ENCODE data around the gene ZNF599. TPM values are rescaled to one million over a fixed set of nuclear protein-coding genes. Genes with fewer than 3 reads are reported as not detected.
"Not testable (repeated sequence)": the region's sequence is repeated elsewhere in the genome, so short reads cannot be mapped to it uniquely, and the experiment has no call there.

The ZNF599 gene
- total and polyA plus RNA-seq, 11 donors, result 2.8 to 5.6 (median 3.3) TPM

GRCh38 chr19:34806976-34807860 is 34.2 kb upstream of the ZNF599 start:
- no peaks in the 10 kb centered on the region for H3K4me1 ChIP-seq
- no peak for TF ChIP-seq CTCF (IDR thresholded peaks at IDR 0.05)
- TF ChIP-seq POLR2A (IDR thresholded peaks at IDR 0.05), result no peak
- intact Hi-C loops (cut with DNase I), result no loop called here
- H3K36me3 ChIP-seq, result no peaks in the 10 kb centered on the region
- no peak overlapping the region for H3K27ac ChIP-seq
- peaks cover 0 to 14% (median 6%) of the 10 kb centered on the region in 12 donors for H3K9me3 ChIP-seq
- DNase-seq (no peak), ATAC-seq (no peak)
- 91 to 96% (median 93%) methylated on average over 13 to 15 of the region's 15 CpGs for WGBS, 4 donors
- H3K27me3 ChIP-seq, result peaks cover 0 to 7% (median 0%) of the 10 kb centered on the region in 9 donors
- H3K4me3 ChIP-seq, result no peak overlapping the region

- ATAC-seq (no peak), DNase-seq (no peak)
- peaks cover 0 to 17% (median 5%) of the 10 kb centered on the region in 12 donors for H3K9me3 ChIP-seq
- intact Hi-C loops (cut with DNase I), result no loop called here
- no peak overlapping the region for H3K27ac ChIP-seq
- H3K27me3 ChIP-seq, result peaks cover 0 to 7% (median 0%) of the 10 kb centered on the region in 9 donors
- no peak overlapping the region for H3K4me3 ChIP-seq
- 86 to 91% (median 89%) methylated on average over 4 of the region's 4 CpGs for WGBS, 4 donors
- TF ChIP-seq POLR2A (IDR thresholded peaks at IDR 0.05) (no peak), CTCF (IDR thresholded peaks at IDR 0.05) (no peak)
- no peaks in the 10 kb centered on the region for H3K4me1 ChIP-seq
- H3K36me3 ChIP-seq, result no peaks in the 10 kb centered on the region
These were observed 31.1 kb upstream of the ZNF599 start for GRCh38 chr19:34804115-34804514.

GRCh38 chr19:34796953-34797352 is 23.9 kb upstream of the ZNF599 start:
- intact Hi-C loops (cut with DNase I), result not testable (repeated sequence)
- WGBS, 4 donors, result 83 to 93% (median 89%) methylated on average over 6 of the region's 6 CpGs

GRCh38 chr19:34794066-34794960 is 21.3 kb upstream of the ZNF599 start:
- WGBS, 4 donors, result 70 to 77% (median 74%) methylated on average over 9 of the region's 9 CpGs
- DNase-seq (no peak), ATAC-seq (no peak)
- Histone ChIP-seq H3K4me1 (no peaks in the 10 kb centered on the region), H3K27ac (no peak overlapping the region), H3K27me3 (no peaks in the 10 kb centered on the region), H3K9me3 (peaks cover 0 to 8% (median 0%) of the 10 kb centered on the region in 12 donors), H3K36me3 (no peaks in the 10 kb centered on the region), H3K4me3 (no peak overlapping the region)
- intact Hi-C loops (cut with DNase I), result no loop called here
- TF ChIP-seq CTCF (IDR thresholded peaks at IDR 0.05), result no peak
- TF ChIP-seq POLR2A (IDR thresholded peaks at IDR 0.05), result no peak

More at GRCh38 chr19:34796953-34797352, 23.9 kb upstream of the ZNF599 start:
- ATAC-seq, H3K27me3 ChIP-seq, H3K27ac ChIP-seq, H3K36me3 ChIP-seq, H3K4me3 ChIP-seq, DNase-seq, H3K4me1 ChIP-seq: not testable (repeated sequence)
- H3K9me3 ChIP-seq, result peaks cover 0 to 12% (median 0%) of the 10 kb centered on the region in 12 donors
